OCI-LY7 (cell line): ENCODE results near the gene GLRX5. TPM values are rescaled to one million over a fixed set of nuclear protein-coding genes. Genes with fewer than 3 reads are reported as not detected.

Experiments used
- BruUV-seq: library from RNA; stranded (reverse); fragments of 400-500 nt; replicated peaks from 2 replicates; lab custom pipeline; 2021; lab: Mats Ljungman, UMichigan
- CTCF ChIA-PET: fragments of 300-600 bp; sonication (Branson Sonifier 250); formaldehyde crosslinking; loops from one replicate; lab custom pipeline; 2022; ENCODE audit warnings: antibody characterized with exemption; ENCODE audit not compliant: unreplicated experiment; lab: Charles Lee
- POLR2A ChIA-PET: fragments of 300-600 bp; sonication (Branson Sonifier 250); formaldehyde crosslinking; loops from one replicate; lab custom pipeline; 2022; ENCODE audit warnings: antibody characterized with exemption; lab: Charles Lee
- DNase-seq: peaks from one replicate; pipeline ENCODE4 v3.0.0-alpha.2; 2015; ENCODE audit warnings: low spot score
- H2AFZ ChIP-seq: fragments of 200-600 bp; sonication (generic), shearing (Covaris generic); 2 replicates; pipeline ENCODE4 v1.6.1; 2014; ENCODE audit warnings: mild to moderate bottlenecking, antibody characterized with exemption, low read length, moderate library complexity
- H3K27ac ChIP-seq: fragments of 200-600 bp; sonication (generic); 2 replicates; pipeline ENCODE4 v1.5.1; 2014; ENCODE audit warnings: mixed run types, low read depth, mild to moderate bottlenecking, moderate library complexity, low read length, inconsistent platforms; ENCODE audit not compliant: poor library complexity, severe bottlenecking
- H3K36me3 ChIP-seq: fragments of 200-600 bp; sonication (generic); 2 replicates; pipeline ENCODE4 v1.6.1; 2014; ENCODE audit warnings: mild to moderate bottlenecking, antibody characterized with exemption, low read length, moderate library complexity, mixed read lengths; ENCODE audit not compliant: insufficient read depth
- H3K4me1 ChIP-seq: fragments of 200-600 bp; sonication (generic); 2 replicates; pipeline ENCODE4 v1.5.1; 2014; ENCODE audit warnings: mild to moderate bottlenecking, low read length; ENCODE audit not compliant: insufficient read depth, poor library complexity, severe bottlenecking
- H3K4me2 ChIP-seq: fragments of 200-600 bp; sonication (generic); 2 replicates; pipeline ENCODE4 v1.6.1; 2014; ENCODE audit warnings: mild to moderate bottlenecking, low read length
- H3K4me3 ChIP-seq: fragments of 200-600 bp; sonication (generic); 2 replicates; pipeline ENCODE4 v1.5.1; 2014; ENCODE audit warnings: mild to moderate bottlenecking, low read depth, low read length; ENCODE audit not compliant: poor library complexity, severe bottlenecking
- H3K79me2 ChIP-seq: fragments of 200-600 bp; sonication (generic); 2 replicates; pipeline ENCODE4 v1.6.1; 2016; ENCODE audit warnings: low read depth, mild to moderate bottlenecking, low read length, moderate library complexity, mixed read lengths; ENCODE audit not compliant: insufficient read depth
- H3K9me2 ChIP-seq: fragments of 200-600 bp; sonication (generic); 2 replicates; pipeline ENCODE4 v1.6.1; 2016; ENCODE audit warnings: mild to moderate bottlenecking, low read length, mixed read lengths; ENCODE audit not compliant: insufficient read depth
- H3K9me3 ChIP-seq: fragments of 200-600 bp; sonication (generic); 2 replicates; pipeline ENCODE4 v1.6.1; 2014; ENCODE audit warnings: mild to moderate bottlenecking, mixed run types, low read length, mixed read lengths
- H4K20me1 ChIP-seq: fragments of 200-600 bp; sonication (generic); 2 replicates; pipeline ENCODE4 v1.6.1; 2014; ENCODE audit warnings: mild to moderate bottlenecking, antibody characterized with exemption, low read length, moderate library complexity, mixed read lengths; ENCODE audit not compliant: insufficient read depth
- EZH2phosphoT487 ChIP-seq: fragments of 200-600 bp; sonication (generic); IDR thresholded peaks from 2 replicates; pipeline ENCODE4 v1.6.1; 2018; ENCODE audit warnings: low read depth, borderline replicate concordance, mild to moderate bottlenecking, mixed run types, antibody characterized with exemption, low read length, moderate library complexity, mixed read lengths
- intact Hi-C: fragments of 100-400 bp; cut with micrococcal nuclease; formaldehyde crosslinking; loops from one replicate; pipeline ENCODE4 v1.10.0; 2022; ENCODE audit not compliant: unreplicated experiment
- total RNA-seq, 2 experiments: library from RNA; depleted of rRNA in 1 of 2; stranded (reverse); fragments of >200 nt in 1 of 2; shearing (Covaris generic) in 1 of 2; gene quantifications; 2 replicates each; pipeline ENCODE4 v1.2.3, GENCODE V29; 2014 to 2022
- TF ChIP-seq, protein P1 (sequence below): fragments of 200-600 bp; sonication (generic); conservative IDR thresholded peaks from 2 replicates; pipeline ENCODE4 v1.5.1; 2014; ENCODE audit warnings: mild to moderate bottlenecking, antibody characterized with exemption, low read length, moderate library complexity, mixed read lengths

GLRX5 gene
- total RNA-seq, 2 experiments from 2014 or later: 68.2 to 78.4 TPM

DNA sequence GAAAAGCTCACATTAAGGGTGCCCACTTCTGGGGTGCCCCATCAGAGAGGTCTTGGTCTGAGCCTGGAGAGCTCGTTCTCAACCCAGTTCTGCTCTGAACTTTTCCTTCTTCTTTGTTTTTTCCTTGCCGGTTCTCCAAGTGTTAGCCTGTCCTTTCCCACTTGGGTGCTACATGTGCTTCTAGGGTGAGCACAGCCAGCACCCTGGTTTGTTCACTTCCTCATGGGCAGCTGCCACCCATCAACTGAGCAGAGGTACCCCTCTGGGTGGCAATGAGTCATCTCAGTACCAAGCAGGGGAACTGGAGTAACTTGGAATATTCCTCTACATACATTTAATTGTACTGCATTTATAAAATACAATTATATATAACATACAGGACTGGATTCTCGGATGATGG is 14.5 kb upstream of the GLRX5 start:
- no peak for DNase-seq
- no peaks in the 10 kb centered on the region for H3K79me2 ChIP-seq
- H3K4me3 ChIP-seq: no peak overlapping the region
- H3K36me3 ChIP-seq: no peaks in the 10 kb centered on the region
- no peaks in the 10 kb centered on the region for H3K9me3 ChIP-seq
- H3K9me2 ChIP-seq: no peaks in the 10 kb centered on the region
- TF ChIP-seq EZH2phosphoT487: no peak
- TF ChIP-seq, protein P1, sequence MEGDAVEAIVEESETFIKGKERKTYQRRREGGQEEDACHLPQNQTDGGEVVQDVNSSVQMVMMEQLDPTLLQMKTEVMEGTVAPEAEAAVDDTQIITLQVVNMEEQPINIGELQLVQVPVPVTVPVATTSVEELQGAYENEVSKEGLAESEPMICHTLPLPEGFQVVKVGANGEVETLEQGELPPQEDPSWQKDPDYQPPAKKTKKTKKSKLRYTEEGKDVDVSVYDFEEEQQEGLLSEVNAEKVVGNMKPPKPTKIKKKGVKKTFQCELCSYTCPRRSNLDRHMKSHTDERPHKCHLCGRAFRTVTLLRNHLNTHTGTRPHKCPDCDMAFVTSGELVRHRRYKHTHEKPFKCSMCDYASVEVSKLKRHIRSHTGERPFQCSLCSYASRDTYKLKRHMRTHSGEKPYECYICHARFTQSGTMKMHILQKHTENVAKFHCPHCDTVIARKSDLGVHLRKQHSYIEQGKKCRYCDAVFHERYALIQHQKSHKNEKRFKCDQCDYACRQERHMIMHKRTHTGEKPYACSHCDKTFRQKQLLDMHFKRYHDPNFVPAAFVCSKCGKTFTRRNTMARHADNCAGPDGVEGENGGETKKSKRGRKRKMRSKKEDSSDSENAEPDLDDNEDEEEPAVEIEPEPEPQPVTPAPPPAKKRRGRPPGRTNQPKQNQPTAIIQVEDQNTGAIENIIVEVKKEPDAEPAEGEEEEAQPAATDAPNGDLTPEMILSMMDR: no peak
- peak overlapping the region; percentile 45; the same call in 1 of the 2 replicates for H3K4me2 ChIP-seq
- ChIA-PET POLR2A (interaction anchor here (0.6 to 1.9 kb wide), 7 partner anchors 13 to 83 kb away, joined by 3 to 7 read pairs (median 3); no protein-coding TSS in a partner anchor), CTCF (interaction anchor here (0.7 kb wide), 1 partner anchor 26 kb away, joined by 4 read pairs; no protein-coding TSS in a partner anchor)
- no TSS peak for BruUV-seq
- no peaks in the 10 kb centered on the region for H4K20me1 ChIP-seq
- peak overlapping the region; percentile 21; the same call in 1 of the 2 replicates for H2AFZ ChIP-seq
- peaks cover 65% of the 10 kb centered on the region for H3K4me1 ChIP-seq
- H3K27ac ChIP-seq: no peak overlapping the region
- intact Hi-C loops: no loop called here

DNA sequence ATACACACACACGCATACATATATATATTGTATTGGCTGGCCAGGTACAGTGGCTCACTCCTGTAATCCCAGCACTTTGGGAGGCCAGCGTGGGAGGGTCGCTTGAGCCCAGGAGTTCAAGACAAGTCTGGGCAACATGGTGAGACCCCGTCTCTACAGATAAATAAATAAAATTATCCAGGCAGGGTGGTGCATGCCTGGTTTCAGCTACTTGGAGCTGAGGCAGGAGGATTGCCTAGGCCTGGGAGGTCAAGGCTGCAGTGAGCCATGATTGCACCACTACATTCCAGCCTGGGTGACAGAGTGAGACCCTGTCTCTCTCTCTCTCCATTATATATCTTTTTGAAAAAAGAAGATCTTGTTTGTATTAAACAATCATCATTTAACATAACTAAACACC is 13.8 kb upstream of the GLRX5 start:
- POLR2A ChIA-PET: interaction anchor here (1.4 kb wide), 1 partner anchor 59 kb away, joined by 3 read pairs; no protein-coding TSS in a partner anchor
- H3K79me2 ChIP-seq: no peaks in the 10 kb centered on the region
- no peaks in the 10 kb centered on the region for H3K36me3 ChIP-seq
- DNase-seq: no peak
- CTCF ChIA-PET: no interaction called here
- H2AFZ ChIP-seq: no peak overlapping the region
- no peak overlapping the region for H3K27ac ChIP-seq
- intact Hi-C loops: no loop called here
- H3K9me3 ChIP-seq: no peaks in the 10 kb centered on the region
- H3K4me3 ChIP-seq: no peak overlapping the region
- H3K4me1 ChIP-seq: peaks cover 59% of the 10 kb centered on the region
- TF ChIP-seq, protein P1: no peak
- TF ChIP-seq EZH2phosphoT487: no peak
- no TSS peak for BruUV-seq
- no peaks in the 10 kb centered on the region for H4K20me1 ChIP-seq
- no peaks in the 10 kb centered on the region for H3K9me2 ChIP-seq
- no peak overlapping the region for H3K4me2 ChIP-seq

DNA sequence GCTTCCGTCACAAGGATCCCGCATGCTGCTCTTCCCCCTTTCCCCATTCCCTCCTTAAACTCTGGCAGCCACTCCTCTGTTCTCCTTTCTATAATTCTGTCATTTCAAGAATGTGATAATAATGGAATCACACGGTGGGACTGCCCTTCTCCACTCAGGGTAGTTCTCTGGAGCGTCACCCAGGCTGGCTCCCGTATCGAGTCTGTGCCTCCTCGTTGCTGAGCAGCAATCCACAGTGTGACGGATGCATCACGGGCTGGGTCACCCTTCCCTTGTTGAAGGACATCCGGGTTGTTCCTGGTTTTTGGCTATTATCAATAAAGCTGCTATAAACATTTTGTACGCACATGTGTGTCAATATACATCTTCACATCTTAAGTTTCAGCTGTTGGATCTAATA is 12.7 kb upstream of the GLRX5 start:
- TF ChIP-seq, protein P1: no peak
- TF ChIP-seq EZH2phosphoT487: no peak
- POLR2A ChIA-PET: interaction anchor here (0.6 to 2.4 kb wide), 4 partner anchors 8 to 84 kb away, joined by 3 to 6 read pairs (median 4); no protein-coding TSS in a partner anchor
- intact Hi-C loops: no loop called here
- no peak overlapping the region for H3K4me3 ChIP-seq
- no TSS peak for BruUV-seq
- no peak overlapping the region for H3K27ac ChIP-seq
- H3K4me1 ChIP-seq: peaks cover 52% of the 10 kb centered on the region
- no peaks in the 10 kb centered on the region for H3K36me3 ChIP-seq
- H4K20me1 ChIP-seq: no peaks in the 10 kb centered on the region
- DNase-seq: no peak
- CTCF ChIA-PET: interaction anchor here (0.6 kb wide), 1 partner anchor 92 kb away, joined by 4 read pairs; no protein-coding TSS in a partner anchor
- no peak overlapping the region for H2AFZ ChIP-seq
- no peak overlapping the region for H3K4me2 ChIP-seq
- H3K9me3 ChIP-seq: no peaks in the 10 kb centered on the region
- no peaks in the 10 kb centered on the region for H3K9me2 ChIP-seq
- H3K79me2 ChIP-seq: no peaks in the 10 kb centered on the region
